ENCODE results near the gene C14orf119.

Gene C14orf119

DNA sequence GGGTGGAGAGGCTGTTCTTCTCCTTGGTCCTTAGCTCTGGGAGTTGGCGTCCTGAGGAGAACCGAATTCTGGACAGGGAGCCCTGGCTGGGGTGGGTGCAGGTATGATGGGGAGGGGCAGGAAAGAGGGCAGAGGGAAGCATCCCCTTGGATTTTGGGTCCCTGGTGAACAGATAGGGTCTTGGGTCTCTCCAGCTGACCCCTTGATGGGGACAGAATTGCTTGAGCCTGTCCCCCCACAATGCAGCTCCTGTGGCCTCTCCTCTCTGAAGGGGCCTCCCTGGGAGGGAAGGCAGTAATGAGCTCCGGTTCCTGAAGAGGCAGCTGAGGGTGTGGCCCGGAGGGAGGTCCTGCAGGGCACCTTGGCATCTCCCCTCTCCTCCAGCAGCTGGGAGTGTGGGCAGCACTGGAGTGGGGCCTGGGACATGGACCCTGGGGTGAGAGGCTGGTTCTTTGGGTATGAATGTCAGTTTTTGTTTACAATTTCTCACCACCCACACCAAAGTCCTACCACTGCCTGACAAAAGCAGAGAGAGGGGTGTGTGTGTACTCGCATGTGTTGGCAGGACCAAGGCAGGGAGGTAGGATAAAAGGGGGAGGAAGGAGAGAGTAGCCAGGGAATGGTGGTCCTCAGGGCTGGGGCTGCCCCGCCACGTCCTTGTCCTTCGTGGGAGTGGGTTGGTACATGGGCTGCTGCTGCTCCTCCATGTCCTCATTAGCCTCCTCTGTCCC lies 31.4 kb downstream of the C14orf119 start:
- DNase-seq (ENCODE audit: low read depth in 2 of 2), result no peak

- no peak for DNase-seq (ENCODE audit: low read depth in 2 of 2)
These were observed 32.6 kb downstream of the C14orf119 start for GRCh38 chr14:23127861-23128260.

DNA sequence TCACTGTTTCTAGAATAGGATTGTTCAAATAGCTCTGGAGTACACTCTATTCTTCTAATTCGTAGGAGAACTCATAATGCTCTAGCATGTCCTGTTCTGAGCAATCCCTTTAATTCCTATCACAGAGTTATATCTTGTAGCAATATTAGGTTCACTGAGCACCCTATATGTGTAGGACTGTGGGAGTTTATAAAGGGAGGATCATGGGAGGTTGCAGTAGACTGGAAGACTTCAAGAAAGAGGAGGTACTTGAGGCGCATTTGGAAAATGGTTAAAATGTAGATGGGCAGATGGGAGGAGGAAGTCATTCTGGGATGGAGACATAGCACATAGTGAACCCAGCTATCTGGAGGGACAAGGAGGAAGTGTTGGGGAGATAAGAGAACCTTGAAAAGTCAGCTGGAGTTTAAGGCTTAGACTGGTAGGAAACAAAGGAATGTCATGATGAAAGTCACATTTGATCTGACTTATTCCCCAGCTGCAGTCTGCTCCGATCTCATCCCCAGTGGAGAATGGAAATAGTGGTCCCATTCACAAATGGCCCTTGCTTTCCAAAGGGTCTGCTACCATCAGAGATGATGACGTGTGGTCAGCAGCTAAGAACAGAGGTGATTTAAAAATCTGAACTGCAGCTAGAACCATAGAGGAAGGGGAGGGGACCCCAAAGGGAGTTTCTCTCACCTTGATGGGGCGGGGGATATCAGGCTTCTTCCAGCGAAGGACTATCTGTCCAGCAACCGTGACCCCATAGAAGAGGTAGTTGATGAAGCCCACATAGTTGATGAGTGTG lies 33.9 kb downstream of the C14orf119 start:
- DNase-seq (ENCODE audit: low read depth in 2 of 2), result no peak

DNA sequence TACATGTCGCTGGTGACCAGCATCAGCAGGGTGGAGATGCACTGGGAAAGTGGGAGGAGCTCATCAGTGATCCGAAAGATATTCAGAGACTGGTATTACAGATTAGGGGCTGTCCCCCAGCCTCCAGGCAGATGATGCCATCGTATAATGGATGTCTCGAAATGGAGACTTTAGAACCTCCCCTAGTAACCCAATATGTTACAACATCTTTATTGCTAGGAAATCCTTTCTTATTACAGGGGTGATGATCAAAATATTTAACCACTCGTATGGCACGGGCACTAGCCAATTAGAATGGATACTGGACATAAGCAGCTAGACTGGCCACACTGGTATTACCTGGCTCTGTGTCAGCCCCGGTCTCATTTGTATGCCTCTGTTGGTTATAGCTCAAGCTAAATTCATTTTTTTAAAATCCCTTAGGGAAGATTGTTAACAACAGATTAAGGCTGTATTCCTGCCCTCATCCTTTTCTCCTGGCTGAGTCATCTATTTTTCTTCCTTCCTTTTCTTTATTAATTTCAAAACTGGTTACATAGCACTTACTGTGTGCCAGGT lies 34.5 kb downstream of the C14orf119 start:
- DNase-seq (ENCODE audit: low read depth in 2 of 2), result no peak

DNA sequence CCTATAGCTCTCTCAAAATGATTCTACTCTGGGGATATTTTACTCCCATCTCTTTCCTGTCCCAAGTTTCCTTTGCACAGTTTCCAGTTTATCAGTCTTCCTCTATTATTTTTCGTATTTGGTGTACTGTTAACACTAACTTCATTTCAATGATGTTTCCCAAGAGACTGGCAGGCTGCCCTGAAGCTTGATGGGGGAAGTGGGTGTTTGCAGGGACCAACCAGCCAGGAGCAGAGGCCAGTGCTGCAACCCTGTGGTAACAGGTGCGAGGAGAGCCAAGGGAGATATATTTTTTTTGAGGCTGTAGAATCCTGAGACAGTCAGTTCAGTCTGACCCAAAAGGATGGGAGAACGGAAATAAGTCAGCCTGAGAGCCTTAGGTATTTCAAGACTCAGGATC lies 35.6 kb downstream of the C14orf119 start:
- no peak for DNase-seq (ENCODE audit: low read depth in 2 of 2)

DNA sequence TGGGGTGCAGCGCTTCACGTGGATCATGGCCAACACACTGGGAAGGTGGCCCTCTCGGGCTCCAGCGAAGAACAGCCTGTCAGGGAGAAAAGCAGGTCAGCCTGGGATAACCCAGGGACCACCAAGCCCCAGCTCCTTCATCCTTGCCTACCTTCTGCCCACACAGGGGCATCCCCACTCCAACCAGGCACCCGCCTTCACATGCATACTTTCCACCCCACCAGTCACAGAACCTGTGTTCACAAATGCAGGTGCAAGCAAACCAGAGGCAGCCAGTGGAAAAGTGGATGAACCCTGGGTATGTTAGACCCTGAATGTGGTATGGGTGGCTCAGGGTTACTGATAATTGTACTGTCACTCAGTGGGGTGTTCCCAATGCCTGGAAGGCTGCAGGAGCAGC lies 36.2 kb downstream of the C14orf119 start:
- no peak for DNase-seq (ENCODE audit: low read depth in 2 of 2)

DNA sequence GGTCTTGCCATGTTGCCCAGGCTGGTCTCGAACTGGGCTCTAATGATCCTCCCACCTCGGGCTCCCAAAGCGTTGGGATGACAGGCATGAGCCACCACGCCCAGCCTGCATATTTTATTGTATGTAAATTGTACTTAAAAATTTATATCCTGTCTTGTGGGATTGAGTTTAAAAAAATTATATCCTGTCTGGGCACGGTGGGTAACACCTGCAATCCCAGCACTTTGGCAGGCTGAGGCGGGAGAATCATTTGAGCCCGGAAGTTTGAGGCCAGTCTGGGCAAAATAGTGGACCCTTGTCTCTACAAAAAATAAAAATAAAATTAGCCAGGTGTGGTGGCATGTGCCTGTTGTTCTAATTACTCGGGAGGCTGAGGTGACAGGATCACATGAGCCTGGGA lies 37.7 kb downstream of the C14orf119 start:
- DNase-seq (ENCODE audit: low read depth in 2 of 2), result no peak

DNA sequence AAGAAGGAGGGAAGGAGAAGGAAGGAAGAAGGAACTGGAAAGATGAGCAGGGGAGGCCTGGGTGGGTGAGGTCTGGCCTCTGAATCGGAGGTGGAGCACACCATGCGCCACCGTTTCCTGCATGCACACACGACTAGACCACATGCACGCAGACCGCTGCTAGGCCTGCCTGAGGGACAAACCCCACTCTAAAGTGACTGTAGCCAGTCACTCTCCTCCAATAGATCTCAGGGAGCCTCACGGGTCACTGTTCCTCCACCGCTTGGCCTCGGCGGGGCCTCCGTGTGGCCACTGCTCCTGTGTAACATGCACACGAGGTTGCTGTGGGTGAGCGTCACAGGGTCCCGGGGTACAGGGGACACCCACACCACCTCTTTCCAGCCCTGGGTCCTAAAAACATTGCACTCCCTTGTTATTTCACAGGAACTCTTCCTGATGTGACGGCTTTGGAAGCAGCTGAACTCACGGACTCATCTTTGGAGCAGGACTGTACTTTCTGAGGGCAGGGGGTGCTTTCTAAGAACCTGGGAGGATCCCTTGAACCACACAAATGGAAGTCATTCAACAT lies 41.3 kb downstream of the C14orf119 start:
- no peak for DNase-seq (ENCODE audit: low read depth in 2 of 2)

GRCh38 chr14:23137192-23137812 lies 42.0 kb downstream of the C14orf119 start:
- DNase-seq (ENCODE audit: low read depth in 2 of 2), result no peak

GRCh38 chr14:23137813-23138535 lies 42.7 kb downstream of the C14orf119 start:
- no peak for DNase-seq (ENCODE audit: low read depth in 2 of 2)

GRCh38 chr14:23139874-23140273 lies 44.6 kb downstream of the C14orf119 start:
- no peak for DNase-seq (ENCODE audit: low read depth in 2 of 2)

- DNase-seq (ENCODE audit: low read depth in 2 of 2), result no peak
These were observed 45.1 kb downstream of the C14orf119 start for GRCh38 chr14:23140371-23140770.

GRCh38 chr14:23141706-23142444 lies 46.6 kb downstream of the C14orf119 start:
- DNase-seq (ENCODE audit: low read depth in 2 of 2), result no peak

DNA sequence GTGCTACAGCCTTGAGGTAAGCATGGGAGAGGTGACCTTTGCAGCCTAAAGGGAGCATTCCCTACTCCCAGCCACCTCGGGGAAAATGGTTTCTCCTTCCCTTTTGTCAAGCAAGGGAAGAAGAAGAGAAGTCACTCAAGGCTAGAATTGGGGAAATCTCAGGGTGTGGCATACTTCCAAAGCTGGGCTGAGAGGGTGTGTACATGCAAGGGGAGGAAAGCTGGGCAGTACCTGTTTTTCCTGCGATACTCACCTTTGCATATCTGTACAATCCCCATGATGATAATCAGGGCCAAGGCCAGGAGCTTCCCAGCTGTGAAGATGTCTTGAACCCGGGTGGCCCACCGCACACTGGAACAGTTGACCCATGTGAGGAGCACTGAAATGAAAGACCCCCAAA lies 47.5 kb downstream of the C14orf119 start:
- no peak for DNase-seq (ENCODE audit: low read depth in 2 of 2)

- no peak for DNase-seq (ENCODE audit: low read depth in 2 of 2)
These were observed 48.6 kb downstream of the C14orf119 start for GRCh38 chr14:23143911-23144310.

DNA sequence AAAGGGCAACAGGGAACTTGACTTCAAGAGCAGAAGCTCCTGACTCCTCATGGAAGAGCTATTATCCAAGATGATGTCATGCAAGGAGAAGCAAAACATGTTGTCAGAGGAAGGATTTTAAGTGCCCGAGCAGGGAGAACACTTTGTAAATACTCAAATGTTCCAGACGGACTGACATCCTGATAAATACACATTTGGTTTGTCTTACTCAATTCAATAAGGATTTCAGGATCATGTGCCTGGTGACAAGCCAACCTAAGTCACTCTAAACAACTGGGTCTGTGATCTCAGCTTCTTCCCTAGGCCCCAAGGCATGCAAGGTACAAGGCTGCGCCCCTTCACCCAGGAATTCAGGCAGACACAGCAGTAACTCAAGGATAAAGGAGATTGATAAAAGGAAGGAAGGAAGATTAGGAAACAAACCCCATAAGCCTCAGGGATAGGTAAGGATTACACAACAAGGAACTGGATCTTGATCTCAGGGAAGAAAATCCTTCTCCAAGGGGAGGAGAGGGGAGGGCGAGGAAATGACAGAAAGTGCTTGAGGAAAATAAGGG lies 50.6 kb downstream of the C14orf119 start:
- no peak for DNase-seq (ENCODE audit: low read depth in 2 of 2)

DNA sequence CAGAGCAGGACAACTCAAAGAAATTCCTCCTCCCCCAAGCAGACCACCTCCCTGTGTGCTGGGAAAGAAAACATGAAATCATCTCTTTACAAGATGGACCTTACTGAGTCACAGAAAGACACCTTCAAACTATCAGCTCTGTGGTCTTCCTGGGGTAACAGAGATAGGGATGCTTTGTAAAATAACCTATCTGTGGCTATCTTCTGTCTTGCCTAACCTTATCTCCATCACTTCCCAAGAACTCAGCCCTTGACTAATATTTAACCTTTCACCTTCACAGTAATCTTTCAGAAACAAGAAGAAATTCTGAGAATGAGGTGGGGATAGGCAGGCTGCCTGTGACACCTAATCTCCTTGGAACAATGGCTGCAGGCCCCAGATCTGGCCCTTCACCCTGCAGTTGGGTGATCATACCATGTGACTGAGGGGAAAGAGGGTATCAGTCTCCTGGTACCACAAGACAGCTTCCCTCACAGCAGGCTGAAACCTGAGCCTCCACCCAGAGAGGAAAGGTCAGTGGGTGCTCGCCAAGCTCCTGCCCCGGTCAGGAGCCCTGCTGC lies 51.1 kb downstream of the C14orf119 start:
- DNase-seq (ENCODE audit: low read depth in 2 of 2), result no peak

DNA sequence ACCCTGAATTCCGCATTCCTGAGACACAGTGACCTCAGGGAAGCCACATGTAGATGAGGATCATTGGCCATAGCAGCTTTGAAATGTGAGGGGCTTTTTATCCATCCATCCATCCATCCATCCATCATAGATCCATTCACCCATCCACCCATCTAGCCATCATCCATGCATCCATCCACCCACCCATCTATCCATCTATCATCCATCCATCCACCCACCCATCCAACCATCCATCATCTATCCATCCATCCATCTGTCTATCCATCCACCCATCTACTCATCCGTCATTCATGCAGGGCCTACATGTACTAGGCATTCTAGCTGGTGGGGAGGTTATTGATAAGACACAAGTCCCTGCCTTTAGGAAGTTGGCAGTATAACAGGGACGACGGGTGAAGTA lies 51.7 kb downstream of the C14orf119 start:
- DNase-seq (ENCODE audit: low read depth in 2 of 2), result no peak

DNA sequence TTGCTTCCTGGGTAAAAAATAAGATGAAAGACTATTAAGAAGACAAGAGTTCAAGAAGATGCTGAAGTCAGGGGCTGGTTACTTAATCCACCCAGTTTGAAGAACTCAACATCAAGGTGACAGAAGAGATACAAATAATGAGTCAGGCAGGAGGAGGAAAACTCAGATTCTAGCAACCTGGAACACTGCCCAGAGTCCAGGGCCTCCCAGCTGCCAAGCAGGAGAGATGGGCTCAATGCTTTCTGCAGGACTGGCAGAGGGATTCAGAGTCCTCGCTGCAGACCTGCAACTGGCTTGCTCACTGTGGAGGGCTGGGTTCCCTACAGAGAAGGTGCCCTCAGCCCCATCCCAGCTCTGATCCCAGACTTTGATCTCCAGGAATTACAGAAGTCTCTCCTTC lies 52.4 kb downstream of the C14orf119 start:
- DNase-seq (ENCODE audit: low read depth in 2 of 2), result no peak

DNA sequence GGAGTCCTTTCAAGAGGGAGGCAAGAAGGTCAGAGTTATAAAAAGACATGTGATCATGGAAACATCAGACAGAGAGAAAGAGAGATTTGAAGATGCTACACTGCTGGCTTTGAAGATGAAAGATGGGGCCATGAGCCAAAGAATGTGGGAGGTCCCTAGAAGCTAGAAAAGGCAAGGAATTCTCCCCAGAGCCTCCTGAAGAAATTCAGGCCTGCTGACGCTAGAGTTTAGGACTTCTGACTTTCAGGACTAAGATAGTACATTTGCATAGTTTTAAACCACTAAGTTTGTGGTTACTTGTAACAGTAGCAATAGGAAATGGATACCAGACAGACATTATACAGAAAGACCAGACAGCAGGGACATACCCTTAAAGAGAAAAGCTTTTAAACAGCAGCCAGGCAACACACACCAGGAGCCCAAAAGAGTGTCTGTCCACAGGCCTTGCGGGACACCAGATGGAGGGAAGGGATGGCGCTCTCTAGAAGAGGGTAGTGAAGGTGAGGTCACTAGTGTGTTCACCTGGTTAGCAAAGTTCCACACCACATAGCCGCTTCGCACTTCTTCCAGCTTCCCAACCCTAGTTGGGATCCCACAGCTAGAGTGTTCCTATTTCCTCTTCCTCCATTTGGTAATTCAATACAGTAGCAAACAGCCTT lies 53.4 kb downstream of the C14orf119 start:
- no peak for DNase-seq (ENCODE audit: low read depth in 2 of 2)

Data from fibroblast of skin of left quadriceps (primary cell).